ENCODE results near the gene APLF. TPM values are rescaled to one million over a fixed set of nuclear protein-coding genes. Genes with fewer than 3 reads are reported as not detected.

Gene APLF
- total RNA-seq, 2 experiments from 2014 or later, result 2.9 to 3.5 TPM

GRCh38 chr2:68447118-68447517 is 20.3 kb upstream of the APLF start:
- ATAC-seq (no peak), DNase-seq (no peak)
- ChIA-PET POLR2A (no interaction called here), CTCF (interaction anchor here (2.0 kb wide), 1 partner anchor 16 kb away, joined by 7 read pairs; no protein-coding TSS in a partner anchor)
- Mint-ChIP-seq H3K36me3 (ENCODE audit: low read depth) (no peaks in the 10 kb centered on the region), H3K27ac (no peak overlapping the region), H3K4me3 (no peak overlapping the region), H3K27me3 (no peaks in the 10 kb centered on the region), H3K4me1 (ENCODE audit: low read depth) (peaks cover under 1% of the 10 kb centered on the region), H3K9me3 (peaks cover under 1% of the 10 kb centered on the region)
- TF ChIP-seq CTCF (IDR thresholded peaks at IDR 0.05), result no peak
- intact Hi-C loops (cut with micrococcal nuclease), result no loop called here

DNA sequence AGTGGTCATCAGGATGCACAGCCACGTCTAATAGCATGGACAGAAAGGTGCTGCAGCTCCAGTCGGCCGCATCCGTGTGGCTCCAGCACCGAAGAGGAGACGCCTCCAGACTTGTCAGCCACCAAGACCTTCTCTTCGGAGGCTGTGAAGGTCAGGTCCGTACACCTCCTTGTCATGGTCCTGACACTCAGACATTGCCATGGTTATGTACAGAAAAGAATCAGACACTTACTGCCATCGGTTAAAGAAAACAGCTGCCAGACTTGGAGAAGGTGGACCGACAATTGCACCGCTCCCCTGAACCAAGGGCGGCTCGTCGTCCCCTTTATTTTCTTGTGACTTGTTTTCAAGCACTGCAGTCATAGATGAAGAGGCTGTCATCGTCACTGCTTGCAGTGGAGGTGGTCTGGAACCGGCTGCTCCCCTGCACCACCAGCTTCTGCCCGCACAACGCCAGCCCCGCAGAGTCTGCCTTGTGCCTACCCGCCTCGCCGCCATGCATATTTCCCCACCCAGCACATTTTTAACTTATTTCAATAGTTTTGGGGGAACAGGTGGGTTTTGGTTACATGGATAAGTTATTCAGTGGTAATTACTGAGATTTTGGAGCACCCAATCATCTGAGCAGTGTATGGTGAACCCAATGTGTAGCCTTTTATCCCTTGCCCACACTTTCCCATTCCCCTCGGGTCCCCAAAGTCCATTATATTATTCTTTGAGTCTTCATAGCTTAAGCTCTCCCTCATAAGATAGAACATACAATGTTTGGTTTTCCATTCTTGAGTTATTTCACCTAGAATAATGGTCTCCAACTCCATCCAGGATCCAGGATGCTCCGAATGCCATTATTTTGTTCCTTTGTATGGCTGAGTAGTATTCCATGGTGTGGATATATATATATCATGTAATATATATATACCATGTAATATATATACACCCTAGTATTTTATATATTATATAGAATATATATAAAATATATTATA is 18.4 kb upstream of the APLF start:
- peak; percentile 65 for ATAC-seq
- Mint-ChIP-seq H3K27ac (no peak overlapping the region), H3K36me3 (ENCODE audit: low read depth) (no peaks in the 10 kb centered on the region), H3K27me3 (no peaks in the 10 kb centered on the region), H3K9me3 (peaks cover 3% of the 10 kb centered on the region), H3K4me3 (no peak overlapping the region), H3K4me1 (ENCODE audit: low read depth) (peaks cover 10% of the 10 kb centered on the region)
- intact Hi-C loops (cut with micrococcal nuclease), result no loop called here
- ChIA-PET CTCF (interaction anchor here (1.4 to 2.0 kb wide), 2 partner anchors 14 to 150 kb away, joined by 3 to 7 read pairs; no protein-coding TSS in a partner anchor), POLR2A (interaction anchor here (0.9 kb wide), 1 partner anchor 195 kb away, joined by 3 read pairs; no protein-coding TSS in a partner anchor)
- peak; percentile 40 for DNase-seq
- no peak for TF ChIP-seq CTCF (IDR thresholded peaks at IDR 0.05)

DNA sequence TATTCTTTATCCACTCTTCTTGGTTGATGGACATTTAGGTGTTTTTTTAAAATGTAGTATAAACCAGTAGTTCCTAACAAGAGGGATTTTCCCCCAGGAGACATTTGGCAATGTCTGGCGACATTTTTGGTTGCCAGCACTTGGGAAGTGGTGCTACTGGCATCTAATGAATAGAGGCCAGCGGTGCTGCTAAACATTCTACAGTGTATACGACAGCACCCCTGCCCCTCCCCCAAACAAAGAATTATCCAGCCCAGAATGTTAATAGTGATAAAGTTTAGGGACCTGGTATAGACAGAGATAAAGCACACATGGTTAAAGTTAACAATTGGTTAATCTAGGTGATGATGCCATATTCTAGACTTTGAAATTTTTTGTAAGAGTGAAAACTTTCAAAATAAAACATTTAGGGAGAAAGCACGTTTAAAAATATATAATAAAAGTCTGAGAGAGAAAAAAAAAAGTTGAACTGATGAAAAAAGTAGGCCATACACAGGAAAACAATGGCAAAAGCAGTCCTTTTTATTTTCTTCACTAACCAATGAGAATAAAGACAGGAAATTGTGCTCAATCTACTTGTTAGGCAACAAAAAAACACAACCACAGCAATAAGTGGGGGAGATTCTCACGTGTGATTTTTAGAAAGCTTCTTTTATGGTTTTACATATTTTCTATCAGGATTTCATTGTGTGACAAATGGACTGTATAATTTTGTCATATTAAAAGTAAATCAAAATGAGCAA is 15.1 kb upstream of the APLF start:
- no peak for TF ChIP-seq CTCF (IDR thresholded peaks at IDR 0.05)
- Mint-ChIP-seq H3K27me3 (no peaks in the 10 kb centered on the region), H3K27ac (no peak overlapping the region), H3K9me3 (peaks cover 3% of the 10 kb centered on the region), H3K36me3 (ENCODE audit: low read depth) (no peaks in the 10 kb centered on the region), H3K4me3 (no peak overlapping the region), H3K4me1 (ENCODE audit: low read depth) (peaks cover 10% of the 10 kb centered on the region)
- ATAC-seq (no peak), DNase-seq (no peak)
- intact Hi-C loops (cut with micrococcal nuclease), result no loop called here
- ChIA-PET CTCF (interaction anchor here (1.2 to 2.5 kb wide), 7 partner anchors 8 to 142 kb away, joined by 3 to 47 read pairs (median 5); partner anchors contain the start of genes APLF and FBXO48), POLR2A (interaction anchor here (1.0 to 1.1 kb wide), 2 partner anchors 8 to 15 kb away, joined by 3 read pairs; partner anchors contain the start of genes APLF and FBXO48)

GRCh38 chr2:68453761-68454360 is 13.5 kb upstream of the APLF start:
- no peak overlapping the region for H3K4me3 Mint-ChIP-seq
- H3K27me3 Mint-ChIP-seq, result no peaks in the 10 kb centered on the region
- POLR2A ChIA-PET, result no interaction called here
- TF ChIP-seq CTCF (IDR thresholded peaks at IDR 0.05), result no peak
- intact Hi-C loops (cut with micrococcal nuclease), result no loop called here
- CTCF ChIA-PET, result interaction anchor here (1.2 to 2.5 kb wide), 10 partner anchors 9 to 489 kb away, joined by 3 to 47 read pairs (median 5); partner anchors contain the start of genes APLF and FBXO48
- no peaks in the 10 kb centered on the region for H3K36me3 Mint-ChIP-seq (ENCODE audit: low read depth)
- H3K27ac Mint-ChIP-seq, result no peak overlapping the region
- peaks cover 3% of the 10 kb centered on the region for H3K9me3 Mint-ChIP-seq
- no peak for DNase-seq
- peaks cover 12% of the 10 kb centered on the region for H3K4me1 Mint-ChIP-seq (ENCODE audit: low read depth)
- ATAC-seq, result peak; percentile 31
